ENCODE data around the gene STING1.

Gene STING1

GRCh38 chr5:139439013-139439903, 43.3 kb downstream of the STING1 start, which contains the start of gene DNAJC18:
Gene DNAJC18 (minus strand): TSS chr5:139439525. CDS start chr5:139439445, 80 bp downstream.
- Histone ChIP-seq H4K20me1 (ENCODE audit: low read depth, low read length) (no peaks in the 10 kb centered on the region), H3K27ac (ENCODE audit: low read depth, low read length) (peak within 1 kb of the TSS; percentile 45), H3F3A (ENCODE audit: insufficient read depth) (no peaks in the 10 kb centered on the region), H3K4me3 (ENCODE audit: insufficient read depth, low read length, poor library complexity, severe bottlenecking) (peak within 1 kb of the TSS; percentile 73), H3K27me3 (ENCODE audit: low read length) (no peaks in the 10 kb centered on the region), H3K9me3 (ENCODE audit: insufficient read depth, low read length) (no peaks in the 10 kb centered on the region), H3K9me2 (replicated peaks; ENCODE audit: insufficient read depth, low read length) (no peaks in the 10 kb centered on the region), H3K4me2 (ENCODE audit: low read depth, low read length, poor library complexity, severe bottlenecking) (peak within 1 kb of the TSS; percentile 74), H2AFZ (ENCODE audit: low read depth, low read length, severe bottlenecking) (peak within 1 kb of the TSS; percentile 99), H3K36me3 (ENCODE audit: low read length) (no peaks in the 10 kb centered on the region), H3K79me2 (ENCODE audit: insufficient read depth, low read length) (no peaks in the 10 kb centered on the region), H3K9ac (ENCODE audit: low read length) (peak within 1 kb of the TSS; percentile 65)
- TF ChIP-seq EZH2phosphoT487 (conservative IDR thresholded peaks at IDR 0.05; ENCODE audit: low read length): no peak
- TF ChIP-seq, protein P1, sequence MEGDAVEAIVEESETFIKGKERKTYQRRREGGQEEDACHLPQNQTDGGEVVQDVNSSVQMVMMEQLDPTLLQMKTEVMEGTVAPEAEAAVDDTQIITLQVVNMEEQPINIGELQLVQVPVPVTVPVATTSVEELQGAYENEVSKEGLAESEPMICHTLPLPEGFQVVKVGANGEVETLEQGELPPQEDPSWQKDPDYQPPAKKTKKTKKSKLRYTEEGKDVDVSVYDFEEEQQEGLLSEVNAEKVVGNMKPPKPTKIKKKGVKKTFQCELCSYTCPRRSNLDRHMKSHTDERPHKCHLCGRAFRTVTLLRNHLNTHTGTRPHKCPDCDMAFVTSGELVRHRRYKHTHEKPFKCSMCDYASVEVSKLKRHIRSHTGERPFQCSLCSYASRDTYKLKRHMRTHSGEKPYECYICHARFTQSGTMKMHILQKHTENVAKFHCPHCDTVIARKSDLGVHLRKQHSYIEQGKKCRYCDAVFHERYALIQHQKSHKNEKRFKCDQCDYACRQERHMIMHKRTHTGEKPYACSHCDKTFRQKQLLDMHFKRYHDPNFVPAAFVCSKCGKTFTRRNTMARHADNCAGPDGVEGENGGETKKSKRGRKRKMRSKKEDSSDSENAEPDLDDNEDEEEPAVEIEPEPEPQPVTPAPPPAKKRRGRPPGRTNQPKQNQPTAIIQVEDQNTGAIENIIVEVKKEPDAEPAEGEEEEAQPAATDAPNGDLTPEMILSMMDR (IDR thresholded peaks at IDR 0.05; ENCODE audit: insufficient read depth, low read length, poor library complexity, severe bottlenecking): no peak

GRCh38 chr5:139438707-139439012, 43.9 kb downstream of the STING1 start:
- H3K9ac ChIP-seq (ENCODE audit: low read length): peak overlapping the region; percentile 65; the same call in 1 of the 2 replicates
- H3K27me3 ChIP-seq (ENCODE audit: low read length): no peaks in the 10 kb centered on the region
- no peak for TF ChIP-seq EZH2phosphoT487 (conservative IDR thresholded peaks at IDR 0.05; ENCODE audit: low read length)
- TF ChIP-seq, protein P1 (IDR thresholded peaks at IDR 0.05; ENCODE audit: insufficient read depth, low read length, poor library complexity, severe bottlenecking): no peak
- no peaks in the 10 kb centered on the region for H3K36me3 ChIP-seq (ENCODE audit: low read length)
- H3K4me3 ChIP-seq (ENCODE audit: insufficient read depth, low read length, poor library complexity, severe bottlenecking): peak overlapping the region; percentile 21
- H3K4me2 ChIP-seq (ENCODE audit: low read depth, low read length, poor library complexity, severe bottlenecking): peak overlapping the region; percentile 74
- no peak overlapping the region for H3K27ac ChIP-seq (ENCODE audit: low read depth, low read length)
- no peaks in the 10 kb centered on the region for H4K20me1 ChIP-seq (ENCODE audit: low read depth, low read length)
- peak overlapping the region; percentile 40 for H2AFZ ChIP-seq (ENCODE audit: low read depth, low read length, severe bottlenecking)
- no peaks in the 10 kb centered on the region for H3K9me3 ChIP-seq (ENCODE audit: insufficient read depth, low read length)
- no peaks in the 10 kb centered on the region for H3K79me2 ChIP-seq (ENCODE audit: insufficient read depth, low read length)
- no peaks in the 10 kb centered on the region for H3K9me2 ChIP-seq (replicated peaks; ENCODE audit: insufficient read depth, low read length)
- H3F3A ChIP-seq (ENCODE audit: insufficient read depth): no peaks in the 10 kb centered on the region

DNA sequence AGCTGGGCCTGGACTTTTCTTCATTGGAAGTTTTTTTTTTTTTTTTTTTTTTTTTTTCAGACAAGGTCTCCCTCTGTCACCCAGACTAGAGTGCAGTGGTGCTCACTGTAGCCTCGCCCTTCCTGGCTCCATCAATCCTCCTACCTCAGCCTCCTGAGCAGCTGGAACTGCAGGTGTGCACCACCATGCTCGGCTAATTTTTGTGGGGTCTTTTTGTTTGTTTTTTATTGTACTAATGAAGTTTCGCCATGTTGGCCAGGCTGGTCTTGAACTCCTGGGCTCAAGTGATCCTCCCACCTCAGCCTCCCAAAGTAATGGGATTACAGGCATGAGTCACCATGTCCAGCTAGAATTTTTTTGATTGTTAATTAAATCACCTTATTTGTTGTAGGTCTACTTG, 46.9 kb downstream of the STING1 start:
- Histone ChIP-seq H3K9me2 (replicated peaks; ENCODE audit: insufficient read depth, low read length) (no peaks in the 10 kb centered on the region), H3K9me3 (ENCODE audit: insufficient read depth, low read length) (no peaks in the 10 kb centered on the region), H3K4me3 (ENCODE audit: insufficient read depth, low read length, poor library complexity, severe bottlenecking) (no peak overlapping the region), H3F3A (ENCODE audit: insufficient read depth) (no peaks in the 10 kb centered on the region), H3K9ac (ENCODE audit: low read length) (no peak overlapping the region), H3K4me2 (ENCODE audit: low read depth, low read length, poor library complexity, severe bottlenecking) (no peak overlapping the region), H2AFZ (ENCODE audit: low read depth, low read length, severe bottlenecking) (no peak overlapping the region), H3K79me2 (ENCODE audit: insufficient read depth, low read length) (no peaks in the 10 kb centered on the region), H3K36me3 (ENCODE audit: low read length) (no peaks in the 10 kb centered on the region), H3K27me3 (ENCODE audit: low read length) (no peaks in the 10 kb centered on the region), H3K27ac (ENCODE audit: low read depth, low read length) (no peak overlapping the region), H4K20me1 (ENCODE audit: low read depth, low read length) (no peaks in the 10 kb centered on the region)
- no peak for TF ChIP-seq EZH2phosphoT487 (conservative IDR thresholded peaks at IDR 0.05; ENCODE audit: low read length)
- TF ChIP-seq, protein P1 (IDR thresholded peaks at IDR 0.05; ENCODE audit: insufficient read depth, low read length, poor library complexity, severe bottlenecking): no peak
